Activated CD4-positive, alpha-beta T cell treated with anti-CD3 and anti-CD28 coated beads for 48 hours (primary cell): ENCODE results near the gene PCCA.

Experiments
- DNase-seq: peaks from one replicate; pipeline ENCODE4 v3.0.0-alpha.2; 2020

PCCA gene

GRCh38 chr13:100478107-100478809 lies 389.4 kb downstream of the PCCA start:
- DNase-seq = no peak

DNA sequence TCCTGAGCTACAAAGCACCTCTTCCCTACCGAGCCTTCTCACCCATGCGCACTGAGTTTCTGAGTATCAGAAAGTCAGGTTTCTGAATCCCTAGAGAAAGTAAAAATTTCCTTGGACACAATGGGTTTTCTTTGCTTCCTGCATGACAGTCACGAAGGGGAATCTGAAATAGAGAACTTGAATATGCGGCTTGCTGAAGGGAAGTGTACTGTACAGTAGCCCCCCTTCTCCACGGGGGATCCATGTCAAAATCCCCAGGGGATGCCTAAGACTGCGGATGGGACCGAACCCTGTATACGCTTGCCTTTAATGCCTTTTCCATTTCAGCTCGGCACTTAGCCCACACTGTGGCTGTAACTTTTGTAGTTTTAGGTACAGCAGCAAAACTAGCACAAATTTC lies 391.8 kb downstream of the PCCA start:
- no peak for DNase-seq

DNA sequence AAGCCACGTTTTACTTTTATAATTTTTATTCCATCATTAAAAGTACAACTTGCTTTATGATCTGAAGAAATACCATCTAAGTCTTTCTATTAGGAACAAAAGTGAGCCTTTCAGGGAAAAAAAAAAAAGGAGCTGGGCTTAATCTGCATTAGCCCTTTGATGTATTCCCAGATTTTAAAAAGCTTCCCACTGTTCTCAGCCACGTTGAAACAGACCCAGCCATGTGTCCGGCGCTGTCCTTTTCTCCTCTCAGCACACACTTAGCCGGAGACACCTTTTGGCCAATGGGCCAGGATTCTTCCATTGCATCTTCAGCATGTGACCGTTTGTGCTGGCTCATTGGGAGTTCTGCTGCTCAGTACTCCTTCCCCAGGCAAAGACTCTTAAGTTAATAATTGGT lies 394.2 kb downstream of the PCCA start:
- no peak for DNase-seq

- no peak for DNase-seq
Observed at GRCh38 chr13:100483841-100484381, 395.0 kb downstream of the PCCA start.

DNA sequence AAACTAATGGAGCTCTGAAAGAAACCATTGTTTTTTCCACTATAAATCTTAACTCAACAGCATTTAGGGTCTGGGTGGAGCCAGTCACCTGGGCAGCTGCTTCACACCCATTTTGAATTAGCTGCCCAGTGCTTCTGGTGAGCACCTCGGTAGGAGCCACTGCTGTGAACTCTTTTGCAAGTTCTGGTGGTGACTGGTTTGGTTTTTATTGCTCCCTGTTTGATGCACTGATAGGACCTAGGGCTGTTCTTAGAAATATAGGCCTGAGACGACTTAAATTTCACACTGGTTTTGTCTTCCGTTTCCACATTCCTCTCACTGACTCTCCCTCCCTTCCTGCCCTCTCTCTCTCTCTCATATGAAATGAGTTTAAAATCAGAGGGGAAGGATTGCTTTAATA lies 395.8 kb downstream of the PCCA start:
- no peak for DNase-seq

DNA sequence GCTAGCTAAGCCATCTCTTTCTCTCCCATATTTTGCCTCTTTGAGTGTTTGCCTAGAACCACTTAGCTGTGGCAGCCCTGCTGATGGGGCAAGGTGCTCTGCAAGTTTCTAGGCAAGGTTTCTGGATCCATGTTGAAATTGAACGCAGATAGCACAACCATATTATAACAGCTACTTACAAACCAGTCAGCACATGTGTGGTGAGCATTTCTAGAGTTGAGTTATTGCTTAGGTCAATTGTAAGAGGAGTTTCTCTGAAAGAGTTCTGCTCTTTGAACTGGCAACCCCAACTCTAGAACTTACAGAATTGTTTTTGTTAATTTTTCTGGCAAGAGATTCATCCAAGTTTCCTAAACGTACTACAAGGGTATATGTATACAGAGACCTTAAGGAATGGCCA lies 396.4 kb downstream of the PCCA start:
- DNase-seq = no peak

DNA sequence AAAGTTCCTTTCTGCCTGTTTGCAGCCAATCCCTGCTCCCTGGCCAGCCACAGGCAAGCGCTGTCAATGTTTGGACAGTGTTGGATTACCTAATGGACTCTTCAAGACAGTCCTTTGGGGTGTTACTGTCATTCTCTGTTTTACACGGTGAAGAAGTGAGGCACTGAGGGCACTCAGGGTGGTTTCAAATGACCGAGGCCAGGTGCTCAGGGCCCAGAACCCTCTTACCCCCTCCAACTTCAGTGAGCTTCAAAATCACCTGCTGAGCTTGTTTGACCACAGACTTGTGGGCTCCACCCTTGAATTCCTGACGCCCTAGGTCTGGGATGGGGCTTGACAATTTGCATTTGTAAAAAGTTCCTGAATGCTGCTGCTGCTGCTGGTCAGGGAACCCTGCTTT lies 401.8 kb downstream of the PCCA start:
- no peak for DNase-seq

GRCh38 chr13:100491164-100491842 lies 402.4 kb downstream of the PCCA start:
- no peak for DNase-seq

GRCh38 chr13:100493418-100493817 lies 404.5 kb downstream of the PCCA start:
- DNase-seq = no peak

DNA sequence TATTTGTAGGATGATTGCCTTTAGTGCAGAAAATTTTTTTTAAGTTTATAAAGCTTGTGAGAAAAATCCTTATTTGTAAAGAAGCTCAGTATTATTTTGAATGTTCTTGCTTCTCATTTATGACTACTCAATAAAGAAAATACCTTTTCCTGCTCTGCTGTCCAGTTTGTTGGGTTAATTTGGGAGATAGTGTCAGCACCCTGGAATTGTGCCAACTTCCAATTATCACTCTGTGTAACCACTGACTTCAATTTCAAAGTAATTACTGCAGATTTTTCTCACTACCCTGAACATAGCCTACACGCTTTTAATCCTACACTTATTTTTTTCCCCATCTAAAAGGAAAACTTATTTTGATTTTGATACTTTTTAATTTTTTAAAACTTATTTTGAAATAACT lies 406.6 kb downstream of the PCCA start:
- no peak for DNase-seq

GRCh38 chr13:100497389-100497788 lies 408.5 kb downstream of the PCCA start:
- no peak for DNase-seq

DNA sequence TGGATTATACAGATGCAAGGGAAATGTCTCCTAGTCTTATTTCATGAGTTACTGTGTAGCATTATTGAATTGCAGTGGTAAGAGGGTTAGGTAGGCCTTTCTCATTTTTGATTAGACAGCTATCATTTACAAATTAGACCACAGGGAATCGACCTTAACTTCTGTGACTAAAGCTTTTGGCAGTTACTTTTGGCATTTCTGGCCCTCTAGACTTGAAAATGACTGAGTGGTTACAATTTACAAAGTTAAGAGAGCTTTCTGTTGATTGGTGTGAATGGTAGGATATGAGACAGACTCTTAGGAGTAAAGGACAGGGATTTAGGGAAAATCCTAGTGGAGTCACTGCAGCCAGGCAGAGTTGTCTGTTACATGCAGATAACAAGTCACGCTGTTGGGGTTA lies 413.6 kb downstream of the PCCA start:
- no peak for DNase-seq

GRCh38 chr13:100503622-100504021 lies 414.7 kb downstream of the PCCA start:
- no peak for DNase-seq

DNA sequence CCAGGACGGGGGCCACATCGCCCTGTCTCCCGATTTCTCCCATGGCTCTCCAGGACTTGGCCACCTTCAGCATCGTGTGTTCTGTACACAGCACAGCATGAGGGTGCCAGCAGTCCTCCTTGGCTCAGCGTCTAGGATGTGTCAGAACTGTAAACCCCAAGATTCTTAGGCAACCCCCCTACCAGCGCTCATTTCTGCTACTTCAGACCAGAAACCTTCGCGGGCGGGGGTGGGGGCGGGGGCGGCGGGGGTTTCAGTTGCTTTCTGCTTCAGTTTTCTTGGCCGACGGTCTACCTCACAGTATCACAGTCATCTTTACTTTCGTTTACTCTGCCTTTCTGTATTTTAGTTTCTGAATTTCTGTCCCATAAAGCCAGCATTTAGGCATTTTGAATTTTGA lies 417.3 kb downstream of the PCCA start:
- peak; percentile 66 for DNase-seq

GRCh38 chr13:100506600-100507422 lies 417.9 kb downstream of the PCCA start:
- DNase-seq = no peak

DNA sequence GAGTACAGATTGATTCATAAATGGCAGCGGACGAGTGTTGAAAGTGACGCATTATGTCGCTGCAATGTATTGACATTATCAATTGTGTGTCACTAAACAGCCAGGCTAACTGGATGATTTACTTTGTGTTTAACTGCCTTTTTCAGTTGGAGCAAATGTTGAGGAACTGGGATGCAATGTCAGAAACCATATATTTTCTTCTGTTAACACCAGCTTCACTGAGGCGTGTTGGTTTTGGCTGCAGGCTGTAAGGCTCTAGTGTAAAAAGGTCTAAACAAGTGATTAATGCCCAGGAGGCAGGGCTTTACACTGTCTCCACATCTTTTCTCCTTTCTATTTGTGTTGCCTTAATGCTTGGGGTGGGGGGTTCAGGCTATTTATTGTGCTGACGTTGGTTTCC lies 419.6 kb downstream of the PCCA start:
- DNase-seq = no peak

DNA sequence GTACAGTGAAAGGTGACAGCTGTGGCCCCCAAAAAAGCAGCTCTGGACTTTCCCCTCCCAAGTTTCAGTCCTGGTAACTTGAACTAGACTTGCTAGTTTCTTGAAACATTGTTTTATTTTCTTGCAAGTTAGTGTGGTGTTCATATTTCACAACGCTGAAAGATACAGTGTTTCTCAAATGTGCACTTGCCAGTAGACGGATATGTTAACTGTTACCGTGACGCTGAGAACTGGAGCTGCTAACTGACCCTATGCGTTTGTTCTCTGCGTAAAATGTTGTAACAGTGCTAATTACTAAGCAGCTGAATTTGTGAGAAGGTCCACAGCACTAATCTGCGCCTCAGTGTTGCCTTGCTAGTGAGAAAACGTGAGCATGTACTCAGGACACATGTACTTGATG lies 420.1 kb downstream of the PCCA start:
- DNase-seq = no peak

GRCh38 chr13:100510208-100510957 lies 421.5 kb downstream of the PCCA start:
- DNase-seq = no peak

DNA sequence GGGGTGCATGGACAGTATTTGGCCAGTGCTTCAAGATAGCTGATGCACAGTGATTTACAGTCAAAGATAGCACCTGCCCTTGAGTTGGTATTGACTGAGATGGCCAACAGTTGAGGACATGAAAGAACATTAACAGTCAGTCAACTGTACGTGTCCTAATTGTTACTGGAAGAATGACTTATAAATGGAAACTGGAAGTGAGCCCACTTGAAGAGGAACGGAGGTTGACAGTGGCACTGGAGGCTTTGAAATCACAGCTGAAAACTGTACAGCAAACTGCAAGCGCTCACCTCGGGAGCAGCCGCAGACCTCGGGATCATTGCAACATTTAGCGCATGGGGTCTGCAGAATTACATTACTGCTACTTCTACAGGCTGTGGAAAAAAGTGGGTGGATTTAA lies 422.6 kb downstream of the PCCA start:
- DNase-seq = no peak

- no peak for DNase-seq
Observed at GRCh38 chr13:100512422-100512821, 423.5 kb downstream of the PCCA start.

DNA sequence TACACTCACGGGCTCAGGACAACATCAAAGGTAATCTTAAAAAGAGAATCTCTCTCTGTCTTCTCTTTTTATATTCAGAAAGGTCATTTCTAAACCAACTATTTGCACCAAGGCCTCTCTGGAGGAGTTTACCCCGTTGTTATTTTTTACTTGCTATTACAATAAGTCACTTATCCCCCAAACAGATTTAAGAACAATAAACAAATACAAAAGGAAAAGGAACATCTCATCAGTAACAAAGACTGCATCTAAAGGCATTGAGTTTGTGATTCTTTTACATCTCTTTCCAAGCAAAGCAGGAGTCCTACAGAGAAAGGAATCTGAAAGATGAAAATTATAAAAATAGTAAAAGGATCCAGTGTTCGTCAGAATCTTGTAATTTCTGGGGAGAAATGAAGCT lies 424.3 kb downstream of the PCCA start:
- DNase-seq = no peak

DNA sequence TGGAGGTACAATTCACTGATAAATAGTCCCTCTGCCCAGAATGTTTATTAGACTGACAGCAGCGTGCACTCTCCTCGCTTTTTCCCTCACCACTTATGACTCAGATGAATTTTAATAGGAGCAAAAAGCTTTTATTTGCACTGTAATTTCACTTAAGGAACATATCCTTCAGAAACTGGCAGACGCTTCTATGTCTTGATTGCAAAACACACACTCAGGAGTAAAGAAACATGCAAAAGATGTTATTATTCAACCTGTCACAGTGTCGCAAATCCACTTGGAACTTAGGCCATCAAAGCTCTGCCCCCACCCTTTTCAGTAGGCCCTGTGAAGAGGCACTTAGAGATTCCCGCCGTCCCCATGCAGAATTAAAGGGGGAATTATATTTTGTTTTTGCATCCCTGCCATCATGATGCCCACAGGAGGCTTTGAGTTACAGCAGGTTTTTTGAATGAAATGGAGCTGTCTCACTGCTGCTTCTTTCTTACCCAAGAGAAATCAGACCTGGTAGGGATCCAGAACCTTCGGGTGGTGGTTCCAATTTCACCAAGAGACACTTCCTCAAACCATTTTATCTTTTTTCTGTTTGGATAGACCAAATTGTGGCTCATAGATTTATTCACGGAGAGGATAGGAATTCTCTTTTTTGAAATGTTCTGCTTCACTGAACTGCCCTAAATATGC lies 425.2 kb downstream of the PCCA start:
- no peak for DNase-seq
